CD14-positive monocyte (primary cell): ENCODE results near the gene GALNT17. TPM values are rescaled to one million over a fixed set of nuclear protein-coding genes. Genes with fewer than 3 reads are reported as not detected.

Experiments used
- DNase-seq, 3 donors: peaks; one replicate each; pipeline ENCODE4 v3.0.0-alpha.2; 2011 to 2022
- H2AFZ ChIP-seq: 2 replicates; pipeline ENCODE4 v1.6.0; 2012; ENCODE audit warnings: mild to moderate bottlenecking, low read depth, low read length, inconsistent platforms; ENCODE audit not compliant: insufficient read depth, poor library complexity, severe bottlenecking
- H3K27ac ChIP-seq, 2 donors: 1 replicate in 1 of 2; 2 replicates in 1 of 2; pipeline ENCODE4 v1.5.1; 2012 to 2013; ENCODE audit warnings: low read length in 2 of 2, control low read depth in 1 of 2, inconsistent platforms in 1 of 2, low read depth in 1 of 2, mild to moderate bottlenecking in 1 of 2
- H3K27me3 ChIP-seq, 2 donors: one replicate each; pipeline versions ENCODE4 v1.6.0 to v1.6.1; 2011 to 2013; ENCODE audit warnings: low read length in 2 of 2; ENCODE audit not compliant: control insufficient read depth in 2 of 2, insufficient read depth in 2 of 2
- H3K36me3 ChIP-seq, 2 donors: replicated peaks in 1 of 2; 1 replicate in 1 of 2; 2 replicates in 1 of 2; pipeline versions ENCODE4 v1.5.1 to v1.6.1; 2012 to 2013; ENCODE audit warnings: low read length in 2 of 2, control low read depth in 1 of 2, inconsistent platforms in 1 of 2, mild to moderate bottlenecking in 1 of 2; ENCODE audit not compliant: insufficient read depth in 2 of 2, control insufficient read depth in 1 of 2
- H3K4me1 ChIP-seq, 2 donors: 1 replicate in 1 of 2; 2 replicates in 1 of 2; pipeline versions ENCODE4 v1.5.1 to v1.6.1; 2012 to 2013; ENCODE audit warnings: low read length in 2 of 2, control low read depth in 1 of 2, inconsistent platforms in 1 of 2, mild to moderate bottlenecking in 1 of 2, moderate library complexity in 1 of 2; ENCODE audit not compliant: insufficient read depth in 2 of 2, control insufficient read depth in 1 of 2
- H3K4me2 ChIP-seq: replicated peaks from 2 replicates; pipeline ENCODE3; 2012; ENCODE audit warnings: low read length, moderate library complexity, mild to moderate bottlenecking; ENCODE audit not compliant: poor library complexity, severe bottlenecking; ENCODE audit errors: extremely low read depth
- H3K4me3 ChIP-seq, 3 experiments: fragments of 200-600 bp in 1 of 3; sonication (generic) in 1 of 3; replicated peaks in 1 of 3; 1 replicate in 2 of 3; 2 replicates in 1 of 3; pipeline ENCODE4 v1.5.1; 2011 to 2013; ENCODE audit warnings: low read length in 3 of 3, mild to moderate bottlenecking in 3 of 3, control low read depth in 2 of 3, low read depth in 2 of 3, inconsistent platforms in 1 of 3, moderate library complexity in 1 of 3
- H3K79me2 ChIP-seq: 2 replicates; pipeline ENCODE4 v1.6.0; 2012; ENCODE audit warnings: mild to moderate bottlenecking, control low read depth, inconsistent platforms, low read length, moderate library complexity; ENCODE audit not compliant: insufficient read depth
- H3K9ac ChIP-seq: 2 replicates; pipeline ENCODE4 v1.6.0; 2017; ENCODE audit warnings: low read length, mild to moderate bottlenecking; ENCODE audit not compliant: insufficient read depth, poor library complexity, severe bottlenecking
- H3K9me3 ChIP-seq, 2 donors: replicated peaks in 1 of 2; 1 replicate in 1 of 2; 2 replicates in 1 of 2; pipeline versions ENCODE4 v1.5.1 to v1.6.1; 2012 to 2013; ENCODE audit warnings: low read length in 2 of 2, control low read depth in 1 of 2; ENCODE audit not compliant: control insufficient read depth in 1 of 2, insufficient read depth in 1 of 2
- H4K20me1 ChIP-seq: 2 replicates; pipeline ENCODE4 v1.6.0; 2012; ENCODE audit warnings: mild to moderate bottlenecking, low read length, control low read depth, moderate library complexity; ENCODE audit not compliant: insufficient read depth
- H3K27ac Mint-ChIP-seq, 7 donors: one replicate each; pipeline ENCODE4 v1.8.0; 2020; ENCODE audit warnings: mild to moderate bottlenecking in 7 of 7, mixed read lengths in 7 of 7, moderate library complexity in 6 of 7, inconsistent platforms in 2 of 7
- H3K27me3 Mint-ChIP-seq, 3 donors: one replicate each; pipeline ENCODE4 v1.8.0; 2021 to 2022; ENCODE audit warnings: low read depth in 3 of 3, mild to moderate bottlenecking in 3 of 3, mixed read lengths in 3 of 3, moderate library complexity in 3 of 3, inconsistent platforms in 1 of 3
- H3K36me3 Mint-ChIP-seq, 2 donors: one replicate each; pipeline ENCODE4 v1.8.0; 2020; ENCODE audit warnings: mixed read lengths in 2 of 2, inconsistent platforms in 1 of 2, mild to moderate bottlenecking in 1 of 2
- H3K4me1 Mint-ChIP-seq: one replicate; pipeline ENCODE4 v1.8.0; 2020; ENCODE audit warnings: mild to moderate bottlenecking, mixed read lengths
- H3K4me3 Mint-ChIP-seq, 2 donors: one replicate each; pipeline ENCODE4 v1.8.0; 2020; ENCODE audit warnings: mild to moderate bottlenecking in 2 of 2, mixed read lengths in 2 of 2, moderate library complexity in 1 of 2
- H3K9me3 Mint-ChIP-seq, 7 donors: one replicate each; pipeline ENCODE4 v1.8.0; 2020 to 2022; ENCODE audit warnings: mixed read lengths in 7 of 7, mild to moderate bottlenecking in 6 of 7, moderate library complexity in 6 of 7, inconsistent platforms in 2 of 7
- CTCF ChIP-seq: fragments of 200-600 bp; IDR thresholded peaks from one replicate; pipeline ENCODE4 v1.8.0; 2022; ENCODE audit warnings: antibody characterized with exemption, mild to moderate bottlenecking
- WGBS: methylation state at CpG from one replicate; pipeline ENCODE4 v1.1.5; 2013; ENCODE audit warnings: missing lambda C conversion rate; ENCODE audit not compliant: insufficient coverage; 5-methylcytosine and 5-hydroxymethylcytosine counted together
- intact Hi-C, 2 donors: fragments of 100-400 bp; cut with micrococcal nuclease; formaldehyde crosslinking; loops; one replicate each; pipeline versions ENCODE4 v1.15.0 to v1.15.1; 2023
- polyA plus RNA-seq, 3 donors: library from polyadenylated mRNA; depleted of rRNA in 1 of 3; unstranded in 2 of 3; stranded (reverse) in 1 of 3; fragments of 300-500 nt in 2 of 3; fragments of >200 nt in 1 of 3; fragmentation: Illumina TruSeq in 2 of 3; gene quantifications; 1 replicate in 2 of 3; 2 replicates in 1 of 3; pipeline ENCODE4 v1.2.3, GENCODE V29; 2012 to 2021

Gene GALNT17
- polyA plus RNA-seq, 3 donors: not detected

- no peak overlapping the region for H3K4me2 ChIP-seq
- Mint-ChIP-seq H3K4me3 (no peak overlapping the region), H3K27ac (no peak overlapping the region), H3K9me3 (peaks cover 0 to 7% (median 4%) of the 10 kb centered on the region in 7 donors), H3K36me3 (no peaks in the 10 kb centered on the region), H3K4me1 (no peaks in the 10 kb centered on the region), H3K27me3 (peaks cover 0 to 2% (median under 1%) of the 10 kb centered on the region in 3 donors)
- H3K36me3 ChIP-seq: no peaks in the 10 kb centered on the region
- H3K9ac ChIP-seq: no peak overlapping the region
- WGBS: no CpG with 5 or more reads among the region's 3 CpGs
- no peak overlapping the region for H2AFZ ChIP-seq
- no peaks in the 10 kb centered on the region for H3K4me1 ChIP-seq
- H3K79me2 ChIP-seq: no peaks in the 10 kb centered on the region
- no peaks in the 10 kb centered on the region for H4K20me1 ChIP-seq
- no peak for TF ChIP-seq CTCF
- intact Hi-C loops: no loop called here
- H3K27ac ChIP-seq: no peak overlapping the region
- H3K4me3 ChIP-seq: no peak overlapping the region
- H3K27me3 ChIP-seq: no peaks in the 10 kb centered on the region
- H3K9me3 ChIP-seq: no peaks in the 10 kb centered on the region
- DNase-seq: no peak
Measured at GRCh38 chr7:71721742-71722141, 589.8 kb downstream of the GALNT17 start.

GRCh38 chr7:71723859-71724258 is 591.9 kb downstream of the GALNT17 start:
- intact Hi-C loops: no loop called here
- no peak overlapping the region for H2AFZ ChIP-seq
- Mint-ChIP-seq H3K36me3 (no peaks in the 10 kb centered on the region), H3K4me1 (no peaks in the 10 kb centered on the region), H3K9me3 (peaks cover 0 to 5% (median 4%) of the 10 kb centered on the region in 7 donors), H3K4me3 (no peak overlapping the region), H3K27me3 (peaks cover 0 to 4% (median 2%) of the 10 kb centered on the region in 3 donors), H3K27ac (no peak overlapping the region)
- no peaks in the 10 kb centered on the region for H4K20me1 ChIP-seq
- no peak for TF ChIP-seq CTCF
- no peaks in the 10 kb centered on the region for H3K27me3 ChIP-seq
- no peaks in the 10 kb centered on the region for H3K4me1 ChIP-seq
- no peaks in the 10 kb centered on the region for H3K36me3 ChIP-seq
- no peak overlapping the region for H3K4me3 ChIP-seq
- no peak overlapping the region for H3K27ac ChIP-seq
- 54% methylated on average over 5 of the region's 7 CpGs for WGBS
- DNase-seq: no peak
- no peak overlapping the region for H3K4me2 ChIP-seq
- H3K79me2 ChIP-seq: no peaks in the 10 kb centered on the region
- no peaks in the 10 kb centered on the region for H3K9me3 ChIP-seq
- no peak overlapping the region for H3K9ac ChIP-seq
